A549 treated with AZD9567 at 1 μM for 4 hours (cell line): ENCODE data around the gene SS18. TPM values are rescaled to one million over a fixed set of nuclear protein-coding genes. Genes with fewer than 3 reads are reported as not detected.

Experiments
- total RNA-seq: library from RNA; stranded (reverse); fragments of 200-300 nt; extraction: Qiagen RNA extraction; gene quantifications from 5 replicates; pipeline ENCODE4 v1.2.3, GENCODE V29; 2022; ENCODE audit not compliant: insufficient read depth

The SS18 gene
- 48.2 to 204 TPM (median 54.1 TPM) in 5 replicates for total RNA-seq

GRCh38 chr18:26090130-26091046 lies at the start of gene SS18:
Gene SS18, minus strand, starts transcription at chr18:26090613. Its CDS starts 44 bp downstream, at chr18:26090569.

GRCh38 chr18:26133652-26134051 lies 43.2 kb upstream of the SS18 start, which contains the start of gene PSMA8:
Gene PSMA8, plus strand, starts transcription at chr18:26133869. Its CDS starts 97 bp downstream, at chr18:26133966.

Other genes starting within 250 kb of the SS18 start
- gene PSMA8, start 43.3 kb upstream of the SS18 start, total RNA-seq, result not detected in 5 replicates
- 4.2 to 5.2 TPM (median 5.0 TPM) in 5 replicates for gene TAF4B, start 135.8 kb upstream of the SS18 start, total RNA-seq